ENCODE results near the gene TEX54.

Gene TEX54

GRCh38 chr11:62823677-62824076, 9.0 kb downstream of the TEX54 start:
- TF ChIP-seq CTCF (IDR thresholded peaks at IDR 0.05; ENCODE audit: low read depth, low read length, missing control alignments): no peak
- no peak overlapping the region for H3K4me3 ChIP-seq (ENCODE audit: low read depth, low read length)

GRCh38 chr11:62817129-62817528, 15.5 kb downstream of the TEX54 start:
- no peak overlapping the region for H3K4me3 ChIP-seq (ENCODE audit: low read depth, low read length)
- TF ChIP-seq CTCF (IDR thresholded peaks at IDR 0.05; ENCODE audit: low read depth, low read length, missing control alignments): no peak
- in situ Hi-C loops (cut with HindIII; ENCODE audit: low sequenced_read_pairs): no loop called here
- no peak for DNase-seq (ENCODE audit: low read depth)

More at GRCh38 chr11:62823677-62824076, 9.0 kb downstream of the TEX54 start:
- no peak for DNase-seq (ENCODE audit: low read depth)
- in situ Hi-C loops (cut with HindIII; ENCODE audit: low sequenced_read_pairs): no loop called here

GRCh38 chr11:62816557-62816956, 16.1 kb downstream of the TEX54 start:
- H3K4me3 ChIP-seq (ENCODE audit: low read depth, low read length): no peak overlapping the region
- no peak for DNase-seq (ENCODE audit: low read depth)
- in situ Hi-C loops (cut with HindIII; ENCODE audit: low sequenced_read_pairs): no loop called here
- TF ChIP-seq CTCF (IDR thresholded peaks at IDR 0.05; ENCODE audit: low read depth, low read length, missing control alignments): no peak

- no peak for DNase-seq (ENCODE audit: low read depth)
- in situ Hi-C loops (cut with HindIII; ENCODE audit: low sequenced_read_pairs): no loop called here
- TF ChIP-seq CTCF (IDR thresholded peaks at IDR 0.05; ENCODE audit: low read depth, low read length, missing control alignments): no peak
- no peak overlapping the region for H3K4me3 ChIP-seq (ENCODE audit: low read depth, low read length)
These were observed 21.0 kb downstream of the TEX54 start for GRCh38 chr11:62811659-62812058.

- no peak for DNase-seq (ENCODE audit: low read depth)
- in situ Hi-C loops (cut with HindIII; ENCODE audit: low sequenced_read_pairs): no loop called here
- TF ChIP-seq CTCF (IDR thresholded peaks at IDR 0.05; ENCODE audit: low read depth, low read length, missing control alignments): no peak
- H3K4me3 ChIP-seq (ENCODE audit: low read depth, low read length): no peak overlapping the region
These were observed 21.9 kb downstream of the TEX54 start for GRCh38 chr11:62810748-62811147.

GRCh38 chr11:62806611-62807121, 26.0 kb downstream of the TEX54 start:
- peak overlapping the region; percentile 64 for H3K4me3 ChIP-seq (ENCODE audit: low read depth, low read length)
- TF ChIP-seq CTCF (IDR thresholded peaks at IDR 0.05; ENCODE audit: low read depth, low read length, missing control alignments): no peak
- in situ Hi-C loops (cut with HindIII; ENCODE audit: low sequenced_read_pairs): no loop called here
- no peak for DNase-seq (ENCODE audit: low read depth)

All from astrocyte of the cerebellum (primary cell).